ENCODE results near the gene AK1.
"Not testable (repeated sequence)": the region's sequence is repeated elsewhere in the genome, so short reads cannot be mapped to it uniquely, and the experiment has no call there.

DNA sequence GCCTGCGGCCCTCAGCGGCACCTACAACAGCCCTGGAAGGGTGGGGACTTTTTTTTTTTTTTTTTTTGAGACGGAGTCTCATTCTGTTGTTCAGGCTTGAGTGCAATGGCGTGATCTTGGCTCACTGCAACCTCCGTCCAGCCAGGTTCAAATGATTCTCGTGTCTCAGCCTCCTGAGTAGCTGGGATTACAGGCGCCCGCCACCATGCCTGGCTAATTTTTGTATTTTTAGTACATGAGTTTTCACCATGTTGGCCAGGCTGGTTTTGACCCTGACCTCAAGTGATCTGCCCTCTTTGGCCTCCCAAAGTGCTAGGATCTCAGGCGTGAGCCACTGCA is 7.4 kb downstream of the AK1 start:
- TF ChIP-seq ETV6 (CRISPR knock-in tag; IDR thresholded peaks at IDR 0.05); KAT7 (CRISPR knock-in tag; IDR thresholded peaks at IDR 0.05; ENCODE audit: borderline replicate concordance); NR2C2 (CRISPR knock-in tag; IDR thresholded peaks at IDR 0.05); NR1H2 (CRISPR knock-in tag; IDR thresholded peaks at IDR 0.05): not testable (repeated sequence)
- TF ChIP-seq, protein P1, sequence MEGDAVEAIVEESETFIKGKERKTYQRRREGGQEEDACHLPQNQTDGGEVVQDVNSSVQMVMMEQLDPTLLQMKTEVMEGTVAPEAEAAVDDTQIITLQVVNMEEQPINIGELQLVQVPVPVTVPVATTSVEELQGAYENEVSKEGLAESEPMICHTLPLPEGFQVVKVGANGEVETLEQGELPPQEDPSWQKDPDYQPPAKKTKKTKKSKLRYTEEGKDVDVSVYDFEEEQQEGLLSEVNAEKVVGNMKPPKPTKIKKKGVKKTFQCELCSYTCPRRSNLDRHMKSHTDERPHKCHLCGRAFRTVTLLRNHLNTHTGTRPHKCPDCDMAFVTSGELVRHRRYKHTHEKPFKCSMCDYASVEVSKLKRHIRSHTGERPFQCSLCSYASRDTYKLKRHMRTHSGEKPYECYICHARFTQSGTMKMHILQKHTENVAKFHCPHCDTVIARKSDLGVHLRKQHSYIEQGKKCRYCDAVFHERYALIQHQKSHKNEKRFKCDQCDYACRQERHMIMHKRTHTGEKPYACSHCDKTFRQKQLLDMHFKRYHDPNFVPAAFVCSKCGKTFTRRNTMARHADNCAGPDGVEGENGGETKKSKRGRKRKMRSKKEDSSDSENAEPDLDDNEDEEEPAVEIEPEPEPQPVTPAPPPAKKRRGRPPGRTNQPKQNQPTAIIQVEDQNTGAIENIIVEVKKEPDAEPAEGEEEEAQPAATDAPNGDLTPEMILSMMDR (IDR thresholded peaks at IDR 0.05) = peak; percentile 4; the same call in 1 of the 2 replicates
- TF ChIP-seq, protein P2, sequence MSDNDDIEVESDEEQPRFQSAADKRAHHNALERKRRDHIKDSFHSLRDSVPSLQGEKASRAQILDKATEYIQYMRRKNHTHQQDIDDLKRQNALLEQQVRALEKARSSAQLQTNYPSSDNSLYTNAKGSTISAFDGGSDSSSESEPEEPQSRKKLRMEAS (CRISPR knock-in tag; IDR thresholded peaks at IDR 0.05) = not testable (repeated sequence)
- TF ChIP-seq, protein P3, sequence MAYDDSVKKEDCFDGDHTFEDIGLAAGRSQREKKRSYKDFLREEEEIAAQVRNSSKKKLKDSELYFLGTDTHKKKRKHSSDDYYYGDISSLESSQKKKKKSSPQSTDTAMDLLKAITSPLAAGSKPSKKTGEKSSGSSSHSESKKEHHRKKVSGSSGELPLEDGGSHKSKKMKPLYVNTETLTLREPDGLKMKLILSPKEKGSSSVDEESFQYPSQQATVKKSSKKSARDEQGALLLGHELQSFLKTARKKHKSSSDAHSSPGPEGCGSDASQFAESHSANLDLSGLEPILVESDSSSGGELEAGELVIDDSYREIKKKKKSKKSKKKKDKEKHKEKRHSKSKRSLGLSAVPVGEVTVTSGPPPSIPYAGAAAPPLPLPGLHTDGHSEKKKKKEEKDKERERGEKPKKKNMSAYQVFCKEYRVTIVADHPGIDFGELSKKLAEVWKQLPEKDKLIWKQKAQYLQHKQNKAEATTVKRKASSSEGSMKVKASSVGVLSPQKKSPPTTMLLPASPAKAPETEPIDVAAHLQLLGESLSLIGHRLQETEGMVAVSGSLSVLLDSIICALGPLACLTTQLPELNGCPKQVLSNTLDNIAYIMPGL (CRISPR knock-in tag; IDR thresholded peaks at IDR 0.05) = not testable (repeated sequence)
